ENCODE results near the gene GZF1. TPM values are rescaled to one million over a fixed set of nuclear protein-coding genes. Genes with fewer than 3 reads are reported as not detected.

Gene GZF1
- total RNA-seq, 1 experiment from 2014 or later, result 13.4 TPM

GRCh38 chr20:23369072-23369823, 7.3 kb downstream of the GZF1 start:
- DNase-seq (ENCODE audit: low spot score), result no peak

GRCh38 chr20:23370274-23370673, 8.3 kb downstream of the GZF1 start:
- DNase-seq (ENCODE audit: low spot score), result no peak

GRCh38 chr20:23370873-23371272, 8.9 kb downstream of the GZF1 start:
- DNase-seq (ENCODE audit: low spot score), result no peak

GRCh38 chr20:23371496-23371895, 9.5 kb downstream of the GZF1 start:
- no peak for DNase-seq (ENCODE audit: low spot score)

GRCh38 chr20:23374441-23374840, 12.5 kb downstream of the GZF1 start:
- no peak for DNase-seq (ENCODE audit: low spot score)

- no peak for DNase-seq (ENCODE audit: low spot score)
These were observed 13.8 kb downstream of the GZF1 start for GRCh38 chr20:23375827-23376226.

GRCh38 chr20:23379772-23380171, 17.8 kb downstream of the GZF1 start:
- no peak for DNase-seq (ENCODE audit: low spot score)

- no peak for DNase-seq (ENCODE audit: low spot score)
These were observed 19.9 kb downstream of the GZF1 start for GRCh38 chr20:23381876-23382275.

GRCh38 chr20:23386304-23387117, 24.5 kb downstream of the GZF1 start:
- DNase-seq (ENCODE audit: low spot score), result no peak

GRCh38 chr20:23387118-23387443, 25.1 kb downstream of the GZF1 start:
- DNase-seq (ENCODE audit: low spot score), result no peak

- DNase-seq (ENCODE audit: low spot score), result no peak
These were observed 28.3 kb downstream of the GZF1 start for GRCh38 chr20:23390091-23390774.

GRCh38 chr20:23391707-23392310, 29.8 kb downstream of the GZF1 start:
- no peak for DNase-seq (ENCODE audit: low spot score)

GRCh38 chr20:23393996-23394775, 32.2 kb downstream of the GZF1 start:
- DNase-seq (ENCODE audit: low spot score), result no peak

GRCh38 chr20:23396950-23397627, 35.1 kb downstream of the GZF1 start:
- DNase-seq (ENCODE audit: low spot score), result no peak

GRCh38 chr20:23397961-23398360, 36.0 kb downstream of the GZF1 start:
- DNase-seq (ENCODE audit: low spot score), result no peak

- DNase-seq (ENCODE audit: low spot score), result no peak
These were observed 37.7 kb downstream of the GZF1 start for GRCh38 chr20:23399568-23400241.

- DNase-seq (ENCODE audit: low spot score), result no peak
These were observed 39.1 kb downstream of the GZF1 start for GRCh38 chr20:23401051-23401450.

GRCh38 chr20:23403751-23404150, 41.8 kb downstream of the GZF1 start:
- DNase-seq (ENCODE audit: low spot score), result no peak

GRCh38 chr20:23404196-23404595, 42.2 kb downstream of the GZF1 start:
- peak; percentile 6 for DNase-seq (ENCODE audit: low spot score)

- DNase-seq (ENCODE audit: low spot score), result no peak
These were observed 44.9 kb downstream of the GZF1 start for GRCh38 chr20:23406880-23407279.
